Spleen (tissue), 7 donors: ENCODE results near the gene SPIRE1.

Experiments used
- CTCF ChIP-seq, 11 experiments: fragments of 200-600 bp in 7 of 11; fragments of 450-650 bp in 4 of 11; sonication (generic) in 4 of 11; IDR thresholded peaks in 8 of 11; conservative IDR thresholded peaks in 3 of 11; 1 replicate in 7 of 11; 2 replicates in 4 of 11; pipeline versions ENCODE4 v1.4.0 to v1.8.0; 2016 to 2021; ENCODE audit warnings: antibody characterized with exemption in 11 of 11, inconsistent platforms in 4 of 11, mild to moderate bottlenecking in 1 of 11
- POLR2AphosphoS5 ChIP-seq, 3 donors: sonication (generic); formaldehyde crosslinking; IDR thresholded peaks; one replicate each; pipeline ENCODE4 v1.5.1; 2017; ENCODE audit warnings: antibody characterized with exemption in 3 of 3
- donor health status: DM: no; HTN: no; CAD: no; lungs with moderate emphysema.
- donor health status: DM: no; HTN: no; CAD: no.
- donor health status: DM: no; HTN: no; CAD: no.

- no peak for TF ChIP-seq CTCF (IDR thresholded peaks at IDR 0.05 in 8 of 11, conservative IDR thresholded peaks at IDR 0.05 in 3 of 11)
- TF ChIP-seq POLR2AphosphoS5 (IDR thresholded peaks at IDR 0.05): no peak
Observed at GRCh38 chr18:12699747-12700146, 41.8 kb upstream of the SPIRE1 start.
